Measurements from ENCODE around the gene DNAH17. TPM values are rescaled to one million over a fixed set of nuclear protein-coding genes. Genes with fewer than 3 reads are reported as not detected.

The DNAH17 gene
- total RNA-seq, 4 donors from 2014 or later: under 0.01 TPM; not detected in 3

DNA sequence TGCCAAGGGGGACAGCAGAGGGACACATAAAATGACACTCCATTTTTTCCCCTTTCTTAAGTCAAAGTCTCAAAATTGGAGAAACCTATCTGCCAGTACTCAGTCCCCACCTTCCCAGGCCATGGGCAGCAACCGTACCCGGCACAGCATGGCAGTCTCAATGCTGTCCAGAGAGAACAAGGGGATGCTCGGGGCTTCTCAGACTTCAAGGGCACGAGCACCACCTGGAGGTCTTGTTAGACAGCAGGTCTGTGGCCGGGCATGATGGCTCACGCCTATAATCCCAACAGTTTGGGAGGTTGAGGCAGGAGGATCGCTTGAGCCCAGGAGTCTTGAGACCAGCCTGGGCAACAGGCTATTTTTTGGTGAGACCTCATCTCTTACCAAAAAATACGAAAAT, 3.2 kb downstream of the DNAH17 start:
- Histone ChIP-seq H3K4me3 (no peak overlapping the region), H3K36me3 (no peaks in the 10 kb centered on the region), H3K9me3 (no peaks in the 10 kb centered on the region), H3K4me1 (no peaks in the 10 kb centered on the region), H3K27ac (no peak overlapping the region), H3K27me3 (no peaks in the 10 kb centered on the region)
- 80 to 83% methylated on average over 4 to 8 of the region's 8 CpGs for WGBS, 2 donors (ENCODE audit: low coverage in 1 of 2)
- intact Hi-C loops (cut with DNase I; ENCODE audit: low total_unique reads) (no loop called here), in situ Hi-C loops (cut with MboI; ENCODE audit: low pct_ligation_motif_present in 1 of 4, low pct_unique_long_range_greater_than_20kb in 1 of 4, low sequenced_read_pairs in 3 of 4) (no loop called here)
- DNase-seq: no peak
- TF ChIP-seq POLR2AphosphoS5 (IDR thresholded peaks at IDR 0.05) (no peak), POLR2A (IDR thresholded peaks at IDR 0.05) (no peak), EP300 (IDR thresholded peaks at IDR 0.05; ENCODE audit: low read depth) (no peak)
- TF ChIP-seq, protein P1, sequence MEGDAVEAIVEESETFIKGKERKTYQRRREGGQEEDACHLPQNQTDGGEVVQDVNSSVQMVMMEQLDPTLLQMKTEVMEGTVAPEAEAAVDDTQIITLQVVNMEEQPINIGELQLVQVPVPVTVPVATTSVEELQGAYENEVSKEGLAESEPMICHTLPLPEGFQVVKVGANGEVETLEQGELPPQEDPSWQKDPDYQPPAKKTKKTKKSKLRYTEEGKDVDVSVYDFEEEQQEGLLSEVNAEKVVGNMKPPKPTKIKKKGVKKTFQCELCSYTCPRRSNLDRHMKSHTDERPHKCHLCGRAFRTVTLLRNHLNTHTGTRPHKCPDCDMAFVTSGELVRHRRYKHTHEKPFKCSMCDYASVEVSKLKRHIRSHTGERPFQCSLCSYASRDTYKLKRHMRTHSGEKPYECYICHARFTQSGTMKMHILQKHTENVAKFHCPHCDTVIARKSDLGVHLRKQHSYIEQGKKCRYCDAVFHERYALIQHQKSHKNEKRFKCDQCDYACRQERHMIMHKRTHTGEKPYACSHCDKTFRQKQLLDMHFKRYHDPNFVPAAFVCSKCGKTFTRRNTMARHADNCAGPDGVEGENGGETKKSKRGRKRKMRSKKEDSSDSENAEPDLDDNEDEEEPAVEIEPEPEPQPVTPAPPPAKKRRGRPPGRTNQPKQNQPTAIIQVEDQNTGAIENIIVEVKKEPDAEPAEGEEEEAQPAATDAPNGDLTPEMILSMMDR (IDR thresholded peaks at IDR 0.05): no peak

DNA sequence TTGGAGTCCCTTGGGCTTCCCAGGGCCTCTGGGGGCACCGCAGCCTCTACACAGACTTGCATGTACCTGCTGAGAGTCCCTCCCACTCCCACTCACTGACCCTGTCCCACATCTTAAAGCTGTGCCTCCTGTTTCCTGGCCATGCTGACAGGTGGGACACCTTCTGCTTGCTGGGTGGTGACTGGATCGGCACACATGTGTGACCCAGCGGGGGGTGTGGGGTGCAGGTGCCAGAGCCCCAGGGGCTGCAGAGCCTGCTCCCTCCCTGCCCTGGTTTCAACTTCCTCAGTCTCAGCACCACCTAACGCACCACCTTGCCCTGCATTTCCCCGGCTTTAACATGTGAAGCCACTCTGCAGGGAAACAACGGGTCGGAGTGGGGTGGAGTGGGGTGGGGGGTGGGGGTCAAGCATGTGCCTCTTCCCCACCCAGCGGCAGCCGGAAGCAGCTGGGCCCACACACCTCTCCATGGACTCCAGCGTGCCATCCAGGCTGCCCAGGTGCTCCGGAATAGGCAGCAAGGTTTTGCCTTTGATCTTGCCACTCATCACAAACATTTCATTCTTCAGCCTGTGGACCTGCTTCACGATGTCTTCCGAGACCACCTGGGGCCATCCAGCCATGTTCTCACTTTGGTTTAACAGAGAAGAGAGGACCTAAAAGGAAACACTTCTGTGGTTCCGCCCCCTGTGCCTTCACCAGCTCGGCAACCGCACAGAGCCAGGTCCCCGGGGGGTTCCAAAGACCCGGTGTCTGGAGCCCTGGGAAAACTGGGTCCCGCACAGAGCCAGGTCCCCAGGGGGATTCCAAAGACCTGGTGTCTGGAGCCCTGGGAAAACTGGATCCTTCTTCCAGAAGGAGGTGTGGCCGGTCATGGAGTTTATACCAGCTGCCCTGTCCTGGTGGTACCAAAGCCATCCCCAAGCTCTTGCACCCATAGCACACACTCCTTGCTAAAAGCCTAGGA, 4.7 kb downstream of the DNAH17 start:
- Histone ChIP-seq H3K27ac (no peak overlapping the region), H3K4me3 (no peak overlapping the region), H3K9me3 (no peaks in the 10 kb centered on the region), H3K27me3 (no peaks in the 10 kb centered on the region), H3K4me1 (no peaks in the 10 kb centered on the region), H3K36me3 (no peaks in the 10 kb centered on the region)
- intact Hi-C loops (cut with DNase I; ENCODE audit: low total_unique reads): no loop called here
- WGBS, 2 donors (ENCODE audit: low coverage in 1 of 2): 65% methylated on average over 19 of the region's 20 CpGs; no CpG with 5 or more reads in 1 of the 2 donors
- in situ Hi-C loops (cut with MboI; ENCODE audit: low pct_ligation_motif_present in 1 of 4, low pct_unique_long_range_greater_than_20kb in 1 of 4, low sequenced_read_pairs in 3 of 4): no loop called here
- TF ChIP-seq POLR2AphosphoS5 (IDR thresholded peaks at IDR 0.05): no peak
- TF ChIP-seq POLR2A (IDR thresholded peaks at IDR 0.05): no peak
- TF ChIP-seq EP300 (IDR thresholded peaks at IDR 0.05; ENCODE audit: low read depth): no peak
- TF ChIP-seq, protein P1 (IDR thresholded peaks at IDR 0.05): no peak
- no peak for DNase-seq

DNA sequence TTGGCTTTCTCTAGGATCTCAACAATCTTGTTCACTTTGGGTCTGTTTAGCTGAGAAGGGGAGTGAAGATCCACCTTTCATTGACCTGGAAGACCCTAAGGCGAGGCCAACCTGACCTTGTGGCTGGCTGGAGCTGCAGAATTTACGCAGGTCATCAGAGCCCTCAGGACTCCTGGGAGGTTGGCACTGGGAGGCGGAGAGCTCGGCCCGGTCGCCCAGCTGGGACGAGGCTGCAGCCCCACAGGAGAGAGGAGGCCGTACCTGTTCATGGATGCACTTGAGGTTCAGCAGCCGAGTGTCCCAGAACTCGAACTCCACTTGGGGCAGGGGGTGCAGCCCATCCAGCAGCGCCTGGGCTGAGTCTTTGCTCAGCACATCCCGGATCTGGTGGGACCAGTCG, 5.9 kb downstream of the DNAH17 start:
- in situ Hi-C loops (cut with MboI; ENCODE audit: low pct_ligation_motif_present in 1 of 4, low pct_unique_long_range_greater_than_20kb in 1 of 4, low sequenced_read_pairs in 3 of 4) (no loop called here), intact Hi-C loops (cut with DNase I; ENCODE audit: low total_unique reads) (loop anchor here (2.0 kb wide), 1 partner anchor 19 kb away; no protein-coding TSS in a partner anchor)
- Histone ChIP-seq H3K4me1 (no peaks in the 10 kb centered on the region), H3K9me3 (no peaks in the 10 kb centered on the region), H3K27ac (no peak overlapping the region), H3K4me3 (no peak overlapping the region), H3K27me3 (no peaks in the 10 kb centered on the region), H3K36me3 (no peaks in the 10 kb centered on the region)
- DNase-seq: no peak
- TF ChIP-seq, protein P1 (IDR thresholded peaks at IDR 0.05): no peak
- TF ChIP-seq POLR2A (IDR thresholded peaks at IDR 0.05): no peak
- TF ChIP-seq POLR2AphosphoS5 (IDR thresholded peaks at IDR 0.05): no peak
- TF ChIP-seq EP300 (IDR thresholded peaks at IDR 0.05; ENCODE audit: low read depth): no peak
- 87% methylated on average over 13 of the region's 13 CpGs; no CpG with 5 or more reads in 1 of the 2 donors for WGBS, 2 donors (ENCODE audit: low coverage in 1 of 2)

DNA sequence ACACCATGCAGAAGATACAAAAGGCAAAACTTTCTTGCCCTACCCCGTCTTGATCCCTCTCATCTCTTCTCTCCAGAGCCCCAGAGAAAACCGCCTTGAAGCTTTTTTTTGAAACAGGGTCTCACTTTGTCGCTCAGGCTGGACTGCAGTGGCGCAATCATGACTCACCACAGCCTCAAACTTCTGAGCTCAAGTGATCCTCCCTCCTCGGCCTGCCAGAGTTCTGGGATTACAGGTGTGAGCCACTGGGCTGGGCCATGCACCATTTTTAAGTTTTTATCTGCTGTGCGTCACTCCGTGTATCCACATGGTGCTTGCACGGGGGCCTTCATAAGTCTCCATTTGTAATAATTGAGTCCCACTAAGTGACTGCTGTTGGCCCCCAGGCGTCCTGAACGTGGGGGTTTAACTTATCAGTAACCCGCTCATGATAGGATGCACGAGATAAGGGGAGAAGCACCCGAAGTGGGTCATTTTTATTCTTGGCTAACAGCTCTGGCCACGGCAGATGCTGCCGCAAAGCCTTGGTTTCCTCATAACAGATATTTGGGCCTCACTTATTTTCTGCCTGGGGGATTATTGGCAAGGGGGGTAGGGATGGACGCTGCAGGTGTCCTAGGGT, 8.6 kb downstream of the DNAH17 start:
- Histone ChIP-seq H3K4me1 (no peaks in the 10 kb centered on the region), H3K27me3 (peaks cover 6% of the 10 kb centered on the region), H3K36me3 (no peaks in the 10 kb centered on the region), H3K4me3 (no peak overlapping the region), H3K27ac (no peak overlapping the region), H3K9me3 (no peaks in the 10 kb centered on the region)
- intact Hi-C loops (cut with DNase I; ENCODE audit: low total_unique reads): loop anchor here (10.0 kb wide), 1 partner anchor 76 kb away; no protein-coding TSS in a partner anchor
- TF ChIP-seq, protein P1 (IDR thresholded peaks at IDR 0.05): no peak
- TF ChIP-seq EP300 (IDR thresholded peaks at IDR 0.05; ENCODE audit: low read depth) (no peak), POLR2AphosphoS5 (IDR thresholded peaks at IDR 0.05) (no peak), POLR2A (IDR thresholded peaks at IDR 0.05) (no peak)
- WGBS, 2 donors (ENCODE audit: low coverage in 1 of 2): 79 to 80% methylated on average over 1 to 16 of the region's 16 CpGs
- in situ Hi-C loops (cut with MboI; ENCODE audit: low pct_ligation_motif_present in 1 of 4, low pct_unique_long_range_greater_than_20kb in 1 of 4, low sequenced_read_pairs in 3 of 4): no loop called here
- DNase-seq: no peak

All from transverse colon (tissue), 4 donors.